Nephron progenitor cell (in vitro differentiated cells): ENCODE measurements around the gene TGM2.

Experiments
- DNase-seq: peaks from one replicate; pipeline ENCODE4 v3.0.0; 2021
- H3K27ac Mint-ChIP-seq: 2 replicates; pipeline ENCODE4 v1.8.0; 2021; ENCODE audit warnings: mild to moderate bottlenecking, moderate library complexity, mixed read lengths
- H3K27me3 Mint-ChIP-seq: 2 replicates; pipeline ENCODE4 v1.8.0; 2021; ENCODE audit warnings: mild to moderate bottlenecking, low read depth, mixed read lengths; ENCODE audit not compliant: poor library complexity
- H3K36me3 Mint-ChIP-seq: 2 replicates; pipeline ENCODE4 v1.8.0; 2021; ENCODE audit warnings: low read depth, mixed read lengths
- H3K4me1 Mint-ChIP-seq: 2 replicates; pipeline ENCODE4 v1.8.0; 2021; ENCODE audit warnings: mixed read lengths
- H3K4me3 Mint-ChIP-seq: 2 replicates; pipeline ENCODE4 v1.8.0; 2021; ENCODE audit warnings: mild to moderate bottlenecking, moderate library complexity, mixed read lengths
- H3K9me3 Mint-ChIP-seq: 2 replicates; pipeline ENCODE4 v1.8.0; 2021; ENCODE audit warnings: mild to moderate bottlenecking, moderate library complexity, mixed read lengths
- CTCF ChIP-seq: fragments of 200-600 bp; sonication (generic); IDR thresholded peaks from 2 replicates; pipeline ENCODE4 v1.5.0; 2021; ENCODE audit warnings: antibody characterized with exemption

The TGM2 gene

DNA sequence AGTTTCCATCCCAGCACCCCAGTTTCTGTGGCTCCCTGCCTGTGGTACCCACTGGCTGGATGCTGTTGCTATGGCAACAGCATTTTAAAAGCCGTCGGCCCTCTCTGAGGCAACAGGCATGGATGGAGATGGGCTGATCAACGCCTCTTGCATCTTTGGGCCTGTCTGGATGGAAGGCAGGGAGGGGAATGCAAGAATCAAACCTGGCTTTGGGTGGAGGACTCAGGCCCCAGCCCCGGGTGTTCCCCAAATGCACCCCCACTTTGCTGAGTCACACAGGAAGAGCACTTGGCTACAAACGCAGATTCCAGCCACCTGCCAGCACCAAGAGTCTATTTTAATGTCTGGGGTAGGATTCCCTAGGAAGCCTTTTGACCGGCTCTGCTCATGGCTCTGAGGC is 45.7 kb upstream of the TGM2 start:
- TF ChIP-seq CTCF = no peak
- Mint-ChIP-seq H3K4me1 (peaks cover 5% of the 10 kb centered on the region), H3K27ac (no peak overlapping the region), H3K9me3 (peaks cover 14% of the 10 kb centered on the region), H3K4me3 (no peak overlapping the region), H3K36me3 (no peaks in the 10 kb centered on the region), H3K27me3 (peaks cover 38% of the 10 kb centered on the region)
- DNase-seq = no peak

GRCh38 chr20:38209736-38210405 is 44.8 kb upstream of the TGM2 start:
- Mint-ChIP-seq H3K27ac (no peak overlapping the region), H3K9me3 (peaks cover 14% of the 10 kb centered on the region), H3K4me1 (peaks cover 5% of the 10 kb centered on the region), H3K36me3 (no peaks in the 10 kb centered on the region), H3K27me3 (peaks cover 35% of the 10 kb centered on the region), H3K4me3 (no peak overlapping the region)
- DNase-seq = no peak
- no peak for TF ChIP-seq CTCF

GRCh38 chr20:38209054-38209675 is 44.1 kb upstream of the TGM2 start:
- TF ChIP-seq CTCF = no peak
- Mint-ChIP-seq H3K27me3 (peaks cover 36% of the 10 kb centered on the region), H3K4me3 (no peak overlapping the region), H3K4me1 (no peaks in the 10 kb centered on the region), H3K27ac (no peak overlapping the region), H3K9me3 (peaks cover 14% of the 10 kb centered on the region), H3K36me3 (no peaks in the 10 kb centered on the region)
- no peak for DNase-seq

DNA sequence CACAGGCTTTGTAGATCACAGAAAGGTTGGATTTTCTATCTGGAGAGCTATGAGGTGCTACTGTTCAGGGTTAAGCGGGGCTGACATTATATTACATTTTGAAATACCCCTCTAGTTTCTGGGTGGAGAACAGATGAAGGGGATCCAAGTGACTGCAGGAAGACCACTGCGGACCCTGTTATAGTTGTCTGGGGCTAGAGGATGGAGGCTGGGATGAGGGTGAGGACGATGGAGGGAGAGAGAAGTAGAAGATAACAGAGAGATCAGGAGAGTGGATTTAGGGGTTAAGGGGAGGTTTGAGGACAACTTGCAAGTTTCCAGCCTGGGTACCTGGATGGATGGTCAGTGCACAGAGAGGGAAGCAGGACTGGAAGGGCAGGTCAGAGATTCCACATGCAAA is 43.5 kb upstream of the TGM2 start:
- H3K4me3 Mint-ChIP-seq = no peak overlapping the region
- TF ChIP-seq CTCF = no peak
- no peak overlapping the region for H3K27ac Mint-ChIP-seq
- peaks cover 40% of the 10 kb centered on the region for H3K27me3 Mint-ChIP-seq
- H3K36me3 Mint-ChIP-seq = no peaks in the 10 kb centered on the region
- DNase-seq = no peak
- H3K4me1 Mint-ChIP-seq = no peaks in the 10 kb centered on the region
- peaks cover 14% of the 10 kb centered on the region for H3K9me3 Mint-ChIP-seq

- Mint-ChIP-seq H3K36me3 (no peaks in the 10 kb centered on the region), H3K9me3 (peaks cover 14% of the 10 kb centered on the region), H3K27ac (no peak overlapping the region), H3K4me1 (no peaks in the 10 kb centered on the region), H3K27me3 (peaks cover 40% of the 10 kb centered on the region), H3K4me3 (no peak overlapping the region)
- DNase-seq = no peak
- TF ChIP-seq CTCF = no peak
Observed at GRCh38 chr20:38208088-38208487, 43.0 kb upstream of the TGM2 start.

DNA sequence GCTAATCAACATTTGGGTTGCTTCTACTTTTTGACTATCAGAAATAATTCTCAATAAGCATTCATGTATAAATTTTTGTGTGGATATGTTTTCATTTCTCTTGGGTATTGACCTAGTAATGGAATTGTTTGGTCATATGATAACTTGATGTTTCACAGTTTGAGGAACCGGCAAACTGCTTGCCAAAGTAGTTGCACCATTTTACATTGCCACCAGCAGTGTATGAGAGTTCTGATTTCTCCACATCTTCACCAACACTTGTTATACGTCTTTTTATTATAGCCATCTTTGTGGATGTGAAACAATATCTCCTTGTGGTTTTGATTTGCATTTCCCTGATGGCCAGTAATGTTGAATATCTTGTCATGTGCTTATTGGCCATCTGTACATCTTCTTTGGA is 42.6 kb upstream of the TGM2 start:
- H3K27me3 Mint-ChIP-seq = peaks cover 43% of the 10 kb centered on the region
- no peaks in the 10 kb centered on the region for H3K4me1 Mint-ChIP-seq
- no peak for DNase-seq
- H3K4me3 Mint-ChIP-seq = no peak overlapping the region
- H3K9me3 Mint-ChIP-seq = peaks cover 14% of the 10 kb centered on the region
- no peak for TF ChIP-seq CTCF
- H3K27ac Mint-ChIP-seq = no peak overlapping the region
- no peaks in the 10 kb centered on the region for H3K36me3 Mint-ChIP-seq
